HEK293 (cell line): ENCODE data around the gene CEP57L1.

ENCODE experiments used
- CTCF ChIA-PET: fragments of 350-600 bp; formaldehyde crosslinking; extraction: SDS; loops from one replicate; lab custom pipeline; 2021; ENCODE audit warnings: antibody characterized with exemption; lab: Yijun Ruan, JAX
- POLR2A ChIA-PET: fragments of 300-600 bp; formaldehyde crosslinking; extraction: SDS; loops from one replicate; lab custom pipeline; 2020; ENCODE audit warnings: antibody characterized with exemption, inconsistent platforms; lab: Yijun Ruan, JAX
- H3K27ac ChIP-seq: fragments of 200-500 bp; sonication (Bioruptor generic); 2 replicates; pipeline ENCODE4 v1.5.1; 2014; ENCODE audit warnings: low read depth, low read length, control low read depth, inconsistent platforms; ENCODE audit errors: extremely low read depth
- H3K36me3 ChIP-seq, 2 experiments: fragments of 200-500 bp in 1 of 2; sonication (Bioruptor generic) in 1 of 2; 1 replicate in 1 of 2; 2 replicates in 1 of 2; pipeline ENCODE4 v1.5.1; 2014 to 2017; ENCODE audit warnings: inconsistent platforms in 2 of 2, low read length in 2 of 2; ENCODE audit not compliant: control insufficient read depth in 2 of 2, insufficient read depth in 1 of 2
- H3K4me1 ChIP-seq: fragments of 200-500 bp; sonication (Bioruptor generic); 2 replicates; pipeline ENCODE4 v1.5.1; 2014; ENCODE audit warnings: mild to moderate bottlenecking, low read length, inconsistent platforms; ENCODE audit not compliant: control insufficient read depth, insufficient read depth
- H3K4me3 ChIP-seq: 2 replicates; pipeline ENCODE4 v1.5.1; 2011; ENCODE audit warnings: low read depth, mild to moderate bottlenecking, control low read depth, low read length, moderate library complexity
- H3K9me3 ChIP-seq: fragments of 200-500 bp; sonication (Bioruptor generic); 2 replicates; pipeline ENCODE4 v1.5.1; 2014; ENCODE audit warnings: low read depth, low read length, inconsistent platforms; ENCODE audit not compliant: control insufficient read depth, insufficient read depth
- ELK4 ChIP-seq: IDR thresholded peaks from 2 replicates; pipeline ENCODE4 v1.6.1; 2011; ENCODE audit warnings: mild to moderate bottlenecking, low read depth, low read length, borderline replicate concordance
- HOXA7 ChIP-seq: sonication (generic); formaldehyde crosslinking; IDR thresholded peaks from 2 replicates; pipeline ENCODE4 v1.8.1; 2022; ENCODE audit warnings: missing genetic modification reagents, borderline replicate concordance
- KLF1 ChIP-seq: fragments of 450-650 bp; formaldehyde crosslinking; IDR thresholded peaks from 2 replicates; pipeline ENCODE4 v1.5.1; 2016; ENCODE audit warnings: missing biosample characterization, missing genetic modification characterization
- KLF10 ChIP-seq: fragments of 450-650 bp; IDR thresholded peaks from 2 replicates; pipeline ENCODE4 v1.5.1; 2018; ENCODE audit warnings: missing biosample characterization, mild to moderate bottlenecking, missing genetic modification characterization
- PRDM4 ChIP-seq: fragments of 450-650 bp; formaldehyde crosslinking; IDR thresholded peaks from 2 replicates; pipeline ENCODE4 v1.5.1; 2017; ENCODE audit warnings: missing biosample characterization, missing genetic modification characterization
- SCRT1 ChIP-seq: fragments of 450-650 bp; formaldehyde crosslinking; IDR thresholded peaks from 2 replicates; pipeline ENCODE4 v1.5.1; 2016; ENCODE audit warnings: missing biosample characterization, missing genetic modification characterization, borderline replicate concordance
- TRIM28 ChIP-seq: IDR thresholded peaks from 2 replicates; pipeline ENCODE4 v1.6.1; 2011; ENCODE audit warnings: low read length, control low read depth, borderline replicate concordance
- YY2 ChIP-seq: fragments of 450-650 bp; formaldehyde crosslinking; IDR thresholded peaks from 2 replicates; pipeline ENCODE4 v1.5.1; 2016; ENCODE audit warnings: missing biosample characterization, missing genetic modification characterization
- ZNF121 ChIP-seq: fragments of 450-650 bp; formaldehyde crosslinking; IDR thresholded peaks from 2 replicates; pipeline ENCODE4 v1.5.1; 2016; ENCODE audit warnings: missing biosample characterization, missing genetic modification characterization
- ZNF211 ChIP-seq: fragments of 450-650 bp; formaldehyde crosslinking; IDR thresholded peaks from 2 replicates; pipeline ENCODE4 v1.5.1; 2016; ENCODE audit warnings: low read depth, missing biosample characterization, missing genetic modification characterization
- ZNF302 ChIP-seq: fragments of 450-650 bp; formaldehyde crosslinking; IDR thresholded peaks from 2 replicates; pipeline ENCODE4 v1.5.1; 2016; ENCODE audit warnings: missing biosample characterization, missing genetic modification characterization, low read depth
- ZNF311 ChIP-seq: fragments of 450-650 bp; formaldehyde crosslinking; IDR thresholded peaks from 2 replicates; pipeline ENCODE4 v1.5.1; 2017; ENCODE audit warnings: missing biosample characterization, missing genetic modification characterization, borderline replicate concordance
- ZNF404 ChIP-seq: fragments of 450-650 bp; formaldehyde crosslinking; IDR thresholded peaks from 2 replicates; pipeline ENCODE4 v1.5.1; 2017; ENCODE audit warnings: missing biosample characterization, missing genetic modification characterization
- ZNF623 ChIP-seq: fragments of 450-650 bp; formaldehyde crosslinking; IDR thresholded peaks from 2 replicates; pipeline ENCODE4 v1.5.1; 2016; ENCODE audit warnings: missing biosample characterization, missing genetic modification characterization
- ZSCAN23 ChIP-seq: fragments of 450-650 bp; formaldehyde crosslinking; IDR thresholded peaks from 2 replicates; pipeline ENCODE4 v1.5.1; 2016; ENCODE audit warnings: missing biosample characterization, missing genetic modification characterization
- TF ChIP-seq, protein P1 (sequence below): fragments of 450-650 bp; formaldehyde crosslinking; conservative IDR thresholded peaks from 2 replicates; pipeline ENCODE4 v1.5.1; 2016; ENCODE audit warnings: low read depth, missing biosample characterization, missing genetic modification characterization
- TF ChIP-seq, protein P2 (sequence below): fragments of 450-650 bp; formaldehyde crosslinking; IDR thresholded peaks from 2 replicates; pipeline ENCODE4; 2016; ENCODE audit warnings: missing biosample characterization, missing genetic modification characterization
- TF ChIP-seq, protein P3 (sequence below): fragments of 450-650 bp; formaldehyde crosslinking; IDR thresholded peaks from 2 replicates; pipeline ENCODE4 v1.5.1; 2016; ENCODE audit warnings: missing biosample characterization, missing genetic modification characterization

CEP57L1 gene

GRCh38 chr6:109178921-109179320 lies 83.6 kb downstream of the CEP57L1 start:
- no peak overlapping the region for H3K4me3 ChIP-seq
- no peaks in the 10 kb centered on the region for H3K9me3 ChIP-seq
- TF ChIP-seq ZNF121 (tag by site-specific recombination) = no peak
- TF ChIP-seq ZNF404 (tag by site-specific recombination) = no peak
- TF ChIP-seq ZSCAN23 (tag by site-specific recombination) = no peak
- TF ChIP-seq PRDM4 = peak; percentile 68
- TF ChIP-seq ZNF623 (tag by site-specific recombination) = no peak
- no peak for TF ChIP-seq KLF1 (tag by site-specific recombination)
- CTCF ChIA-PET = interaction anchor here (0.8 to 1.8 kb wide), 2 partner anchors 9 to 204 kb away, joined by 5 to 7 read pairs; partner anchors contain the start of gene CD164
- H3K36me3 ChIP-seq = no peaks in the 10 kb centered on the region
- no peaks in the 10 kb centered on the region for H3K4me1 ChIP-seq
- H3K27ac ChIP-seq = no peak overlapping the region
- POLR2A ChIA-PET = no interaction called here

- no peak overlapping the region for H3K27ac ChIP-seq
- no peak for TF ChIP-seq YY2 (tag by site-specific recombination)
- no peak for TF ChIP-seq KLF10
- no peak for TF ChIP-seq SCRT1 (tag by site-specific recombination)
- TF ChIP-seq ZNF302 (tag by site-specific recombination) = no peak
- TF ChIP-seq, protein P1, sequence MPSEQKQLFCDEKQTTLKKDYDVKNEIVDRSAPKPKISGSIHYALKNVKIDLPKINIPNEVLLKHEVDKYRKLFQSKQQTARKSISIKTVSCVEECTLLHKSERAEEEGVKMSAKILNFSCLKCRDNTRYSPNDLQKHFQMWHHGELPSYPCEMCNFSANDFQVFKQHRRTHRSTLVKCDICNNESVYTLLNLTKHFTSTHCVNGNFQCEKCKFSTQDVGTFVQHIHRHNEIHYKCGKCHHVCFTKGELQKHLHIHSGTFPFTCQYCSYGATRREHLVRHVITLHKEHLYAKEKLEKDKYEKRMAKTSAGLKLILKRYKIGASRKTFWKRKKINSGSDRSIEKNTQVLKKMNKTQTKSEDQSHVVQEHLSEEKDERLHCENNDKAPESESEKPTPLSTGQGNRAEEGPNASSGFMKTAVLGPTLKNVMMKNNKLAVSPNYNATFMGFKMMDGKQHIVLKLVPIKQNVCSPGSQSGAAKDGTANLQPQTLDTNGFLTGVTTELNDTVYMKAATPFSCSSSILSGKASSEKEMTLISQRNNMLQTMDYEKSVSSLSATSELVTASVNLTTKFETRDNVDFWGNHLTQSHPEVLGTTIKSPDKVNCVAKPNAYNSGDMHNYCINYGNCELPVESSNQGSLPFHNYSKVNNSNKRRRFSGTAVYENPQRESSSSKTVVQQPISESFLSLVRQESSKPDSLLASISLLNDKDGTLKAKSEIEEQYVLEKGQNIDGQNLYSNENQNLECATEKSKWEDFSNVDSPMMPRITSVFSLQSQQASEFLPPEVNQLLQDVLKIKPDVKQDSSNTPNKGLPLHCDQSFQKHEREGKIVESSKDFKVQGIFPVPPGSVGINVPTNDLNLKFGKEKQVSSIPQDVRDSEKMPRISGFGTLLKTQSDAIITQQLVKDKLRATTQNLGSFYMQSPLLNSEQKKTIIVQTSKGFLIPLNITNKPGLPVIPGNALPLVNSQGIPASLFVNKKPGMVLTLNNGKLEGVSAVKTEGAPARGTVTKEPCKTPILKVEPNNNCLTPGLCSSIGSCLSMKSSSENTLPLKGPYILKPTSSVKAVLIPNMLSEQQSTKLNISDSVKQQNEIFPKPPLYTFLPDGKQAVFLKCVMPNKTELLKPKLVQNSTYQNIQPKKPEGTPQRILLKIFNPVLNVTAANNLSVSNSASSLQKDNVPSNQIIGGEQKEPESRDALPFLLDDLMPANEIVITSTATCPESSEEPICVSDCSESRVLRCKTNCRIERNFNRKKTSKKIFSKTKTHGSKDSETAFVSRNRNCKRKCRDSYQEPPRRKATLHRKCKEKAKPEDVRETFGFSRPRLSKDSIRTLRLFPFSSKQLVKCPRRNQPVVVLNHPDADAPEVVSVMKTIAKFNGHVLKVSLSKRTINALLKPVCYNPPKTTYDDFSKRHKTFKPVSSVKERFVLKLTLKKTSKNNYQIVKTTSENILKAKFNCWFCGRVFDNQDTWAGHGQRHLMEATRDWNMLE (tag by site-specific recombination) = no peak
- TF ChIP-seq ZNF311 (tag by site-specific recombination) = no peak
- no peak for TF ChIP-seq ZNF211 (tag by site-specific recombination)
- TF ChIP-seq, protein P2, sequence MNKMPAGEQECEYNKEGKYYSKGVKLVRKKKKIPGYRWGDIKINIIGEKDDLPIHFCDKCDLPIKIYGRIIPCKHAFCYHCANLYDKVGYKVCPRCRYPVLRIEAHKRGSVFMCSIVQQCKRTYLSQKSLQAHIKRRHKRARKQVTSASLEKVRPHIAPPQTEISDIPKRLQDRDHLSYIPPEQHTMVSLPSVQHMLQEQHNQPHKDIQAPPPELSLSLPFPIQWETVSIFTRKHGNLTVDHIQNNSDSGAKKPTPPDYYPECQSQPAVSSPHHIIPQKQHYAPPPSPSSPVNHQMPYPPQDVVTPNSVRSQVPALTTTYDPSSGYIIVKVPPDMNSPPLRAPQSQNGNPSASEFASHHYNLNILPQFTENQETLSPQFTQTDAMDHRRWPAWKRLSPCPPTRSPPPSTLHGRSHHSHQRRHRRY (tag by site-specific recombination) = no peak
- no peak for TF ChIP-seq ELK4
- TF ChIP-seq HOXA7 = no peak
- no peak for TF ChIP-seq TRIM28
- no peak for TF ChIP-seq ZNF121 (tag by site-specific recombination)
- TF ChIP-seq, protein P3, sequence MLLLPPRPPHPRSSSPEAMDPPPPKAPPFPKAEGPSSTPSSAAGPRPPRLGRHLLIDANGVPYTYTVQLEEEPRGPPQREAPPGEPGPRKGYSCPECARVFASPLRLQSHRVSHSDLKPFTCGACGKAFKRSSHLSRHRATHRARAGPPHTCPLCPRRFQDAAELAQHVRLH (tag by site-specific recombination) = no peak
- TF ChIP-seq, all 188 proteins: peak for 0
- no peaks in the 10 kb centered on the region for H3K9me3 ChIP-seq
- POLR2A ChIA-PET = interaction anchor here (1.0 kb wide), 1 partner anchor 85 kb away, joined by 3 read pairs; the partner anchor contains the start of gene SESN1
- no peaks in the 10 kb centered on the region for H3K4me1 ChIP-seq
- H3K36me3 ChIP-seq = no peaks in the 10 kb centered on the region
- CTCF ChIA-PET = interaction anchor here (0.8 kb wide), 1 partner anchor 8 kb away, joined by 5 read pairs; no protein-coding TSS in a partner anchor
- H3K4me3 ChIP-seq = no peak overlapping the region
Measured at GRCh38 chr6:109179507-109179906, 84.2 kb downstream of the CEP57L1 start.
